ENCODE measurements around the gene CMC2.

Gene CMC2

GRCh38 chr16:81001330-81001729 lies 5.4 kb downstream of the CMC2 start:
- DNase-seq = no peak

DNA sequence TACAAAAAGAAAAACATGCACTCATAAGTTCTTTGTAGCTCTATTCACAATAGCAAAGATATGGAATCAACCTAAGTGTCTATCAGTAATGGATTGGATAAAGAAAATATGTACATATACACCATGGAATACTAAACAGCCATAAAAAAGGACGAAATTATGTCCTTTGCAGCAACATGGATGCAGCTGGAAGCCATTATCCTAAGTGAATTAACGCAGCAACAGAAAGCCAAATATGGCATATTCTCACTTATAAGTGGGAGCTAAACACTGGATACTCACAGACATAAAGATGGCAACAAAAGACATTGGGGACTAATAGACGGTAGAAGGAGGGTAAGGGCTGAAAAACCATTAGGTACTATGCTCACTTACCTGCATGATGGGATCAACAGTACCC lies 5.8 kb downstream of the CMC2 start:
- DNase-seq = no peak

GRCh38 chr16:80997964-80998620 lies 8.6 kb downstream of the CMC2 start:
- no peak for DNase-seq

GRCh38 chr16:80997139-80997798 lies 9.4 kb downstream of the CMC2 start:
- DNase-seq = no peak

- DNase-seq = no peak
These were observed 10.0 kb downstream of the CMC2 start for GRCh38 chr16:80996688-80997138.

- DNase-seq = no peak
These were observed 12.2 kb downstream of the CMC2 start for GRCh38 chr16:80994451-80994850.

DNA sequence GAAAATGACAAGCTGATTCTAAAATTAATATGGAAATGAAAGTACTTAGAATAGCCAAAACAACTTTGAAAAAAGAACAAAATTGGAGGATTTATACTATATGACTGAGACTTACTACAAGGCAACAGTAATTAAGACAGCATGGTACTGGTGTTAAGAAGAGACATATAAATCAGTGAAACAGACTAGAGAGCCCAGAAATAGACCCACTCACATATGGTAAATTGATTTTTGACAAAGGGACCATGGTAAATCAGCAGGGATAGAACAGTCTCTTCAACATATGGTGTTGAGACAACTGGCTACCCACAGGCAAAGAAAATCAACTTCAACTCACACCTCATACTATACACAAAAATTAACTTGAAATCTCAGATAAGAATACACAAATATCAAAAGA lies 12.9 kb downstream of the CMC2 start:
- no peak for DNase-seq

GRCh38 chr16:80993307-80993706 lies 13.4 kb downstream of the CMC2 start:
- DNase-seq = no peak

- DNase-seq = no peak
These were observed 13.9 kb downstream of the CMC2 start for GRCh38 chr16:80992676-80993293.

DNA sequence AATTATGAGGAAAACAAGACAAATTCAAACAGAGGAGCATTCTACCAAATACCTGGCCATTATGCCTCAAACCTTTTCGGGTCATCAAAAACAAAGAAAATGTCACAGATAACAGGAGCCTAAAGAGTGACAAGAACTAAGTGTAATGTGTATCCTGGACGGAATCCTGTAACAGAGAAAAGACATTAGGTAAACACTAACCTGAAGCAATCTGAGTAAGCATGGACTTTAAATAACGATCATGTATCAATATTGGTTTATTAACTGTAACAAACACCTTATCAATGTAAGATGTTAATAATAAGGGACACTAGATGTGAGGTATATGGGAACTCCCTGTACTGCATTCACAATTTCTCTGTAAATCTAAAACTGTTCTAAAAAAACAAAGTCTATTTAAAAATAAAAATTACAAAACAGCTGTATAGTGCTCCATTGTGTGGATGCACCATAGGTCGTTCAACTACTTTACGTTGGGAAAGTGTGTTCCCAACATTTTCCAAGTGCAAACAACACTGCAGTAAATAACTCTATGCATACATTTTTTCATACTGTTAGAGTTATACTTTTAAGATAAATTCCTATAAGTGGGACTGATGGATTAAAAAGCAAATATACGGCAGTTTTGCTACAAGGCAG lies 14.8 kb downstream of the CMC2 start:
- no peak for DNase-seq

DNA sequence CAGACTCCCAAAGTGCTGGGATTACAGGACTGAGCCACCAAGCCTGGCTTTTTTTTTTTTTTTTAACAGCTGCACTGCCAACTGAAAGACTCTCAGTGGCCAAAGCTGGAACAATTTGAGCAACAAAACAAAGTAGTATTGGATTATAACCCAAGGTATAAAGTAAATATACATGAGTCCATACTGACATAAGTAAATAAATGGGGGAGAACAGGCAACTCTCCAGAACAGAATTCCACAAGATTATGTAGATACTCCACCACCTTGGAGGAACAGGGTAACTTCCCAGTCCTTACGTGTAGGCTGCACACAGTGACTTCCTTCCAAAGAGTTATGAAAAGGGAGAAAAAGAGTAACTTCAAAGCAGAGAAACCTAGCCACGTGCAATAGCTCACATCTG lies 15.7 kb downstream of the CMC2 start:
- no peak for DNase-seq

- DNase-seq = no peak
These were observed 16.1 kb downstream of the CMC2 start for GRCh38 chr16:80990577-80990976.

DNA sequence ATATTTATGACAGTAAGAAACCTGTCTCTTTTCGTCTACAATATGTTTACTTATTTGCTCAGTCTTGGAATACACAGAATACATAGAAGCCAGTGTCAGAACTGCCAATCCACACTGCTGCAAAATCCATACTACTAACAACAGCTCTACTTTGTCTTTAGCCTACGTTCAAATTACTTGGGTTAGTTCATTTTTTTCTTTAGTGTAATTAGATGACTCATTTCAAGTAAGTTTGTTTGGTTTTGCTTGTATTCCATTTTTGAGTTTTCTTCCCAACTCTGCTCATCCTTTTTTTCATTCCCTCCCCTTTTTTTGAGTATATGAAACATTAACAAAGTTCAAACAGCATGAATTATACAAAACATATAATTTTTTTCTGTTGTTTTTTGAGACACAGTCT lies 16.9 kb downstream of the CMC2 start:
- no peak for DNase-seq

- no peak for DNase-seq
These were observed 17.9 kb downstream of the CMC2 start for GRCh38 chr16:80988756-80989155.

GRCh38 chr16:80986557-80986956 lies 20.1 kb downstream of the CMC2 start:
- DNase-seq = no peak

GRCh38 chr16:80985611-80986010 lies 21.1 kb downstream of the CMC2 start:
- no peak for DNase-seq

GRCh38 chr16:80984124-80984892 lies 22.4 kb downstream of the CMC2 start:
- DNase-seq = no peak

GRCh38 chr16:80982646-80983045 lies 24.0 kb downstream of the CMC2 start:
- DNase-seq = no peak

GRCh38 chr16:80981103-80981502 lies 25.6 kb downstream of the CMC2 start:
- DNase-seq = no peak

- no peak for DNase-seq
These were observed 29.7 kb downstream of the CMC2 start for GRCh38 chr16:80976946-80977345.

- DNase-seq = no peak
These were observed 31.9 kb downstream of the CMC2 start for GRCh38 chr16:80974649-80975376.

DNA sequence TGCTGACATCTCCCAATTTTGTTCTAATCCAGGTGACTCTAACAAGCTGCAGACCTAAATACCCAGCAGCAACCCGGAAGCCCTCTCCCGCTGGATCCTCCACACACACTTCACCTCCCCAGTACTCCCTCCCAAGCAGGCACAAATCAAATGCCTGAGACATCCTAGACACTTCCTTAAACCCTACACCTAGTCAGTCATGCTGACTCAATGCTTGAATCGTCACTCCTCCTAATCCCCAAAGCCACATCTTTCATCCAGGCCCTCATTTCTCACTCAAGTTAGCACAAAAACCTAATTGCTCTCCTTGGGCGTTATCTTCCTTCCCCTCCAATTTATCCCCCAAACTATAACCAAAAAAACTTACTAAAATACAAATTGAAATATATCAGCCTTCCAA lies 32.7 kb downstream of the CMC2 start:
- no peak for DNase-seq
